DOHH2 (cell line): ENCODE measurements around the gene ZBTB48.

Experiments used
- EZH2phosphoT487 ChIP-seq: fragments of 200-600 bp; sonication (generic); IDR thresholded peaks from 2 replicates; pipeline ENCODE4 v1.6.1; 2017; ENCODE audit warnings: borderline replicate concordance, mild to moderate bottlenecking, antibody characterized with exemption, low read length, moderate library complexity, mixed read lengths
- TF ChIP-seq, protein P1 (sequence below): fragments of 200-600 bp; sonication (generic); IDR thresholded peaks from one replicate; pipeline ENCODE4 v1.5.1; 2014; ENCODE audit warnings: antibody characterized with exemption, mild to moderate bottlenecking, low read depth, low read length; ENCODE audit not compliant: poor library complexity, severe bottlenecking

DNA sequence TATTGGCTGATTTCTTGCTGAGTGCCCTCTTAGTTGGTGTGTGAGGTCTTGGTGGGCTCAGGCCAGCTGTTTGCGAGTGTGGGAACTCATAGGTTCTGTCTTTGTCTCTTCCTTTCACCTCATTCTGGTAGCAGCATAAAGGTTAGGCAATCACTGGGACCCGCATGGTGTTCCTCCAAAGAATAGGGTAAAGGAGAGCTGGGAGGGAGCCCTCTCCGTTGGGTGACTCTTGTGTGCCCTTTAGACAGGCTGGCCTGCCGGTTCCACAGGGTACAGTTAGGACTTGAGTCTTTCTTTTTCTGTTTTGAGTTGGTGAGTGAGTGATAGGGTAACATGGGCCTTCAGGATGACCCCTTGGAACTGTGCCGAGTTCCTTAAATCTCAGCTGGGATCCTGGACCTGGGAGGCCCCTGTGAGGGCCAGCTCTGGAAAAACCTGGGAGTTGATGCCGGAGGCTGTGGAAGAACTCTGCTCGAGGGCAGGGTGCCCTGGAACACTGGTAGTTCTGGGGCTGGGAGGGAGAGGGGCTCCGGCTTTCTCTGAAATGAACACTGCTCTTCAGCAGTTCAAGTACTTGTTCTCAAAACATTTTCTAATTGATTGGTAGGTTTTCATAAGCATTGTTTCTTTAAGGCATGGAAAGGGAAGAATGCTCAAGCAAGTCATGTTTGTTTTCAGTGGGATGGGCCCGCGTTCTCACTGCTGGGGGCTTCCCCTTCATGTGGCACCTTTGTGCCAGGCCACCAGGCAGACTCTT, 42.8 kb downstream of the ZBTB48 start:
- TF ChIP-seq, protein P1, sequence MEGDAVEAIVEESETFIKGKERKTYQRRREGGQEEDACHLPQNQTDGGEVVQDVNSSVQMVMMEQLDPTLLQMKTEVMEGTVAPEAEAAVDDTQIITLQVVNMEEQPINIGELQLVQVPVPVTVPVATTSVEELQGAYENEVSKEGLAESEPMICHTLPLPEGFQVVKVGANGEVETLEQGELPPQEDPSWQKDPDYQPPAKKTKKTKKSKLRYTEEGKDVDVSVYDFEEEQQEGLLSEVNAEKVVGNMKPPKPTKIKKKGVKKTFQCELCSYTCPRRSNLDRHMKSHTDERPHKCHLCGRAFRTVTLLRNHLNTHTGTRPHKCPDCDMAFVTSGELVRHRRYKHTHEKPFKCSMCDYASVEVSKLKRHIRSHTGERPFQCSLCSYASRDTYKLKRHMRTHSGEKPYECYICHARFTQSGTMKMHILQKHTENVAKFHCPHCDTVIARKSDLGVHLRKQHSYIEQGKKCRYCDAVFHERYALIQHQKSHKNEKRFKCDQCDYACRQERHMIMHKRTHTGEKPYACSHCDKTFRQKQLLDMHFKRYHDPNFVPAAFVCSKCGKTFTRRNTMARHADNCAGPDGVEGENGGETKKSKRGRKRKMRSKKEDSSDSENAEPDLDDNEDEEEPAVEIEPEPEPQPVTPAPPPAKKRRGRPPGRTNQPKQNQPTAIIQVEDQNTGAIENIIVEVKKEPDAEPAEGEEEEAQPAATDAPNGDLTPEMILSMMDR, result no peak
- TF ChIP-seq EZH2phosphoT487, result no peak
